SK-N-SH treated with all-trans-retinoic acid at 6 μM for 48 hours (cell line): ENCODE measurements around the gene MRPS34.

Experiments
- ATAC-seq: fragments of 200-7000 bp; cut with Tn5 transposase; 3 replicates; pipeline ENCODE4 v1.9.1; 2020; ENCODE audit warnings: mild to moderate bottlenecking, moderate library complexity
- CSDC2 ChIP-seq: fragments of 250-450 bp; sonication (Bioruptor Pico); IDR thresholded peaks from 2 replicates; pipeline ENCODE4 v1.5.0; 2020; ENCODE audit warnings: mild to moderate bottlenecking, moderate library complexity
- GLIS3 ChIP-seq: fragments of 250-450 bp; sonication (Bioruptor Pico); IDR thresholded peaks from 2 replicates; pipeline ENCODE4 v1.5.0; 2020; ENCODE audit warnings: mild to moderate bottlenecking, moderate library complexity
- ISL1 ChIP-seq: fragments of 250-450 bp; sonication (Bioruptor Pico); IDR thresholded peaks from 2 replicates; pipeline ENCODE4 v2.1.2; 2022; ENCODE audit warnings: mild to moderate bottlenecking, moderate library complexity
- OSR1 ChIP-seq: fragments of 250-450 bp; sonication (Bioruptor Pico); IDR thresholded peaks from 2 replicates; pipeline ENCODE4 v1.8.0; 2022; ENCODE audit warnings: moderate library complexity, mild to moderate bottlenecking, inconsistent platforms
- PATZ1 ChIP-seq: fragments of 250-450 bp; sonication (Bioruptor Pico); IDR thresholded peaks from 2 replicates; pipeline ENCODE4 v1.8.0; 2020; ENCODE audit warnings: mild to moderate bottlenecking, moderate library complexity, borderline replicate concordance
- PPARA ChIP-seq: fragments of 250-450 bp; sonication (Bioruptor Pico); IDR thresholded peaks from 2 replicates; pipeline ENCODE4 v1.5.0; 2020; ENCODE audit warnings: mild to moderate bottlenecking, borderline replicate concordance
- RARB ChIP-seq: fragments of 250-450 bp; sonication (Bioruptor Pico); IDR thresholded peaks from 2 replicates; pipeline ENCODE4 v1.8.0; 2021; ENCODE audit warnings: mild to moderate bottlenecking, moderate library complexity
- SNAI2 ChIP-seq: fragments of 250-450 bp; sonication (Bioruptor Pico); IDR thresholded peaks from 2 replicates; pipeline ENCODE4 v1.5.0; 2020; ENCODE audit warnings: mild to moderate bottlenecking, moderate library complexity
- TCF4 ChIP-seq: fragments of 250-450 bp; sonication (Bioruptor Pico); IDR thresholded peaks from 2 replicates; pipeline ENCODE4 v1.8.0; 2021; ENCODE audit warnings: mild to moderate bottlenecking, moderate library complexity, borderline replicate concordance
- TOX ChIP-seq: fragments of 250-450 bp; sonication (Bioruptor Pico); IDR thresholded peaks from 2 replicates; pipeline ENCODE4 v1.8.0; 2021; ENCODE audit warnings: mild to moderate bottlenecking, moderate library complexity, borderline replicate concordance
- TSHZ2 ChIP-seq: fragments of 250-450 bp; sonication (Bioruptor Pico); IDR thresholded peaks from 2 replicates; pipeline ENCODE4 v1.5.0; 2020; ENCODE audit warnings: mild to moderate bottlenecking, moderate library complexity
- ZFP3 ChIP-seq: fragments of 250-450 bp; sonication (Bioruptor Pico); IDR thresholded peaks from 2 replicates; pipeline ENCODE4 v1.5.0; 2020; ENCODE audit warnings: mild to moderate bottlenecking, moderate library complexity
- ZNF565 ChIP-seq: fragments of 450-650 bp; formaldehyde crosslinking; conservative IDR thresholded peaks from 2 replicates; pipeline ENCODE4 v1.5.0; 2020; ENCODE audit warnings: low read depth, mild to moderate bottlenecking, moderate library complexity
- ZNF70 ChIP-seq: fragments of 450-650 bp; formaldehyde crosslinking; IDR thresholded peaks from 2 replicates; pipeline ENCODE4 v1.5.0; 2020; ENCODE audit warnings: mild to moderate bottlenecking, moderate library complexity
- ZNF8 ChIP-seq: fragments of 450-650 bp; formaldehyde crosslinking; IDR thresholded peaks from 2 replicates; pipeline ENCODE4 v1.5.0; 2020; ENCODE audit warnings: mild to moderate bottlenecking, moderate library complexity
- TF ChIP-seq, protein P1 (sequence below): fragments of 250-450 bp; sonication (Bioruptor Pico); IDR thresholded peaks from 2 replicates; pipeline ENCODE4 v1.8.0; 2021; ENCODE audit warnings: low read depth, mild to moderate bottlenecking, moderate library complexity, borderline replicate concordance
- TF ChIP-seq, protein P2 (sequence below): fragments of 250-450 bp; sonication (Bioruptor Pico); IDR thresholded peaks from 2 replicates; pipeline ENCODE4 v1.5.1; 2021; ENCODE audit warnings: mild to moderate bottlenecking, moderate library complexity

MRPS34 gene

DNA sequence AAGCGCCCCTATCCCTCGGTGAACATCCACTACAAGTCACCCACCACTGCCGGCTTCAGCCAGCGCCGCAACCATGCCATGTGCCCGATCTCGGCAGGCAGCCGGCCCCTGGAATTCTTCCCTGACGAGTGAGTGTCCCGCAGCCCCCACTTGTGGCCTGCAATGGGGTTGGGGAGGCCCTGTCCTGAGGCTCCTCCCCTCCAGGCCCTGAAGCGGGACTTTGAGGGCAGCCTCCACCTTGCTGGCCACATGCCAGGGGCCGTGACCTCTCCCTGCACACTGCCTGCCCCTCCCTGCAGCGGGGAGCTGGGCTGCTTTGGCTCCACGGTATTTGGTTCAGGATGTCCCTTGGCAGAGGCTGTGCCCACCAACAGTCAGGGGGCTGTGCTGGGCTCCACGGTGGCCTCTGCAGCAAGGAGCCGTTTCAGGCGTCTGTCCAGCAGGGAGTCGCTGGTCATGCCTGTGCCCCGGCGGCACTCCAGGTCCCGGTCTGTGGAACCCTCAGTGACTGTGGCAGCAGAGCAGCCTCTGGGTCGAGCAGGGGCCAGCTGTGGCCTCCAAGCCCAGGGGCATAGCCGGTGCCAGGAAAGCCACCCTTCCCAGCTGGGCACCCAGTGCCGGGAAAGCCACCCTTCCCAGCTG lies 9.9 kb downstream of the MRPS34 start:
- no peak for ATAC-seq
- TF ChIP-seq SNAI2 (CRISPR knock-in tag), result no peak
- TF ChIP-seq RARB (CRISPR knock-in tag), result no peak
- TF ChIP-seq ZNF8 (CRISPR knock-in tag), result no peak
- TF ChIP-seq TSHZ2 (CRISPR knock-in tag), result no peak
- TF ChIP-seq OSR1 (CRISPR knock-in tag), result no peak
- TF ChIP-seq ZNF565 (CRISPR knock-in tag), result no peak
- TF ChIP-seq, protein P1, sequence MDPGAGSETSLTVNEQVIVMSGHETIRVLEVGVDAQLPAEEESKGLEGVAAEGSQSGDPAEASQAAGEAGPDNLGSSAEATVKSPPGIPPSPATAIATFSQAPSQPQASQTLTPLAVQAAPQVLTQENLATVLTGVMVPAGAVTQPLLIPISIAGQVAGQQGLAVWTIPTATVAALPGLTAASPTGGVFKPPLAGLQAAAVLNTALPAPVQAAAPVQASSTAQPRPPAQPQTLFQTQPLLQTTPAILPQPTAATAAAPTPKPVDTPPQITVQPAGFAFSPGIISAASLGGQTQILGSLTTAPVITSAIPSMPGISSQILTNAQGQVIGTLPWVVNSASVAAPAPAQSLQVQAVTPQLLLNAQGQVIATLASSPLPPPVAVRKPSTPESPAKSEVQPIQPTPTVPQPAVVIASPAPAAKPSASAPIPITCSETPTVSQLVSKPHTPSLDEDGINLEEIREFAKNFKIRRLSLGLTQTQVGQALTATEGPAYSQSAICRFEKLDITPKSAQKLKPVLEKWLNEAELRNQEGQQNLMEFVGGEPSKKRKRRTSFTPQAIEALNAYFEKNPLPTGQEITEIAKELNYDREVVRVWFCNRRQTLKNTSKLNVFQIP (CRISPR knock-in tag), result no peak
- no peak for TF ChIP-seq PPARA (CRISPR knock-in tag)
- TF ChIP-seq, protein P2, sequence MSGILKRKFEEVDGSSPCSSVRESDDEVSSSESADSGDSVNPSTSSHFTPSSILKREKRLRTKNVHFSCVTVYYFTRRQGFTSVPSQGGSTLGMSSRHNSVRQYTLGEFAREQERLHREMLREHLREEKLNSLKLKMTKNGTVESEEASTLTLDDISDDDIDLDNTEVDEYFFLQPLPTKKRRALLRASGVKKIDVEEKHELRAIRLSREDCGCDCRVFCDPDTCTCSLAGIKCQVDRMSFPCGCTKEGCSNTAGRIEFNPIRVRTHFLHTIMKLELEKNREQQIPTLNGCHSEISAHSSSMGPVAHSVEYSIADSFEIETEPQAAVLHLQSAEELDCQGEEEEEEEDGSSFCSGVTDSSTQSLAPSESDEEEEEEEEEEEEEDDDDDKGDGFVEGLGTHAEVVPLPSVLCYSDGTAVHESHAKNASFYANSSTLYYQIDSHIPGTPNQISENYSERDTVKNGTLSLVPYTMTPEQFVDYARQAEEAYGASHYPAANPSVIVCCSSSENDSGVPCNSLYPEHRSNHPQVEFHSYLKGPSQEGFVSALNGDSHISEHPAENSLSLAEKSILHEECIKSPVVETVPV (CRISPR knock-in tag), result no peak

DNA sequence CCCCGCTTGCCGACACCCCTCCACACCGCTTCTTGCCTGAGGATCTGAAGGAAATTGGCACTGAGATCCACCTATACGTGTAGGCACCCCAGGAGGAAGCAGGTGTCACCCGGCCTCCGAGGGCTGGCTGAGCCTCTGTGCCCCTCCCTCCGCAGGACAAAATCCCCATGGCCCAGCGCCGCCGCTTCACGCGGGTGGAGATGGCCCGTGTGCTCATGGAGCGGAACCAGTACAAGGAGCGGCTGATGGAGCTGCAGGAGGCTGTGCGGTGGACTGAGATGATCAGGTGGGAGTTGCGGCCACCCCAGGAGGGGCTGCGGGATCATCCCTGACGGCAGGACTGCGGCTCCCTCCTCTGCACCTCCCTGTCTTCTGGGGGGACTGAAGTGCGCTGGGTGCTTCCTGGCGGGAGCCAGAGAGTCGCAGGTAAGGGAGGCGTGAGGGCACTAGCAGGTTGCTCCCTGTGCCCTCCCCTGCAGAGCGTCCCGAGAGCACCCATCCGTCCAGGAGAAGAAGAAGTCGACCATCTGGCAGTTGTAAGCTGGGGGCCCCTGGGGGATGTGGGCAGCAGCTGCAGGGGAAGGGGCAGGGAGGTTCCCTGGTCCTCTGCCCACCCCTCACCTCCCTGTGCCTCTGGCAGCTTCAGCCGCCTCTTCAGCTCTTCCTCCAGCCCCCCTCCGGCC lies 10.6 kb downstream of the MRPS34 start:
- no peak for ATAC-seq
- TF ChIP-seq CSDC2 (no peak), ZFP3 (CRISPR knock-in tag) (no peak), TCF4 (CRISPR knock-in tag) (no peak)
- TF ChIP-seq, protein P1 (CRISPR knock-in tag), result no peak
- TF ChIP-seq, all 23 proteins: peak for 0

DNA sequence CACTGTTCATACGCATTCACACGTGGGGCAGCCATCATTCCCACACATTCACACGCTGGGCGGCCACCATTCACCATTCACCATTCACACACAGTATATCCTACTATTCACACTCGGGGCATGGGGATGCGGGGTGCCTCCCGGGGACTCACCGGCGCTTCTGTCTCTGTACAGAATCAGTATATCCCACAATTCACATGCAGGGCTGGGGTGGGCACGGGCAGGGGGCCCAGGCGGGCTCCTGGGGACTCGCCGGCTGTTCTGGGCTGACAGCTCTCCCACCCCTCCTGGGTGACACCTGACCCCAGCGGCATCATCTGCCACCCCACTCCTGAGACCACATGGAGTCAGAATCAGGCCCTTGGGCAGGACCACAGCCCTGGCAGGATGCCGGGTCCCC lies 11.2 kb downstream of the MRPS34 start:
- TF ChIP-seq, protein P2 (CRISPR knock-in tag), result no peak
- no peak for TF ChIP-seq TCF4 (CRISPR knock-in tag)
- TF ChIP-seq ZFP3 (CRISPR knock-in tag), result no peak
- TF ChIP-seq TOX (CRISPR knock-in tag), result no peak
- no peak for TF ChIP-seq GLIS3
- no peak for TF ChIP-seq ISL1 (CRISPR knock-in tag)
- no peak for TF ChIP-seq SNAI2 (CRISPR knock-in tag)
- no peak for TF ChIP-seq TSHZ2 (CRISPR knock-in tag)
- TF ChIP-seq PATZ1 (CRISPR knock-in tag), result no peak
- no peak for TF ChIP-seq RARB (CRISPR knock-in tag)
- TF ChIP-seq CSDC2, result no peak
- no peak for TF ChIP-seq ZNF70 (CRISPR knock-in tag)
- TF ChIP-seq, all 23 proteins: peak for 0
- no peak for ATAC-seq
